Measurements from ENCODE around the gene PLXNA4. TPM values are rescaled to one million over a fixed set of nuclear protein-coding genes. Genes with fewer than 3 reads are reported as not detected.

Gene PLXNA4
- total and polyA plus RNA-seq, 11 donors = 1.8 to 22.1 (median 10.5) TPM

DNA sequence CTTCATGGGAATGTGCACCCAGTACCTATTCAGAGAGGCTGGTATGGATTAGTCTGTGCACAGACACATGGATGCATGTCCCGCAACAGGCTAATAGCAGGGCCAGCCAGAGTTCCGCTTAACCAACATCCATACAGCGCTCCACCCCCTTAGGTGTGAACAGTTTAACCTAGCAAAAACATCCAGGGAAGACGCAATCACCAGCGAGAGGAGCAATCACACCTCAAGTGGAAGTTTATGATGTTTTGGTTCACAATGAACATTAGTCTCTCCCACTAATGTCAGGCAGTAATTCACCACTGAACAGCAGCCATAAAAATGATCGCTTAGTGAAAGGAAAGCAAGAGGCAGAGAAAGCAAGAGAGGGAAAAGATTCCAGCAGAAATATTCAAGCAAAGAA is 91.1 kb downstream of the PLXNA4 start:
- WGBS, 4 donors = 94 to 96% (median 95%) methylated on average over 6 of the region's 6 CpGs
- no peaks in the 10 kb centered on the region for H3K9me3 ChIP-seq
- no peak for ATAC-seq
- intact Hi-C loops (cut with DNase I) = loop anchor here in 2 of 10 donors (10.0 kb wide), 1 partner anchor 80 kb away; no protein-coding TSS in a partner anchor
- no peak for DNase-seq
- no peaks in the 10 kb centered on the region for H3K27me3 ChIP-seq
- H3K4me3 ChIP-seq = no peak overlapping the region
- H3K27ac ChIP-seq = no peak overlapping the region
- no peaks in the 10 kb centered on the region for H3K36me3 ChIP-seq
- peaks cover 0 to 46% (median 22%) of the 10 kb centered on the region in 12 donors for H3K4me1 ChIP-seq
- TF ChIP-seq POLR2A (IDR thresholded peaks at IDR 0.05) = no peak
- no peak for TF ChIP-seq CTCF (IDR thresholded peaks at IDR 0.05)

DNA sequence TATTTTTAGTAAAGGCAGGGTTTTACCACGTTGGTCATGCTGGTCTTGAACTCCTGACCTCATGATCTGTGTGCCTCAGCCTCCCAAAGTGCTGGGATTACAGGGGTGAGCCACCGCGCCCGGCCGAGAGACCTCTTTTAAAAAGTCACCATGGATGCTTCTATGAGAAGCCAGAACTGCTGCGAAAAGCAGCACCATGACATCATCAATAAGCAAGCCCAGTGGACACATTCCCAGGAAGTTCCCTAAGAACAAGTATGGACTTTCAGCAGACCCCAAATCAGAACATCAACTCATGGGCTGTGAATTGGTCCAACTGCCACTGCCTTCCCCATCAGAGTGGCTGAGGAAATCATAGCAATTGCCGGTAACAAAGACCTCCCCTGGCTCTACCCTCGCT is 93.4 kb downstream of the PLXNA4 start:
- H3K4me3 ChIP-seq = no peak overlapping the region
- DNase-seq (no peak), ATAC-seq (no peak)
- H3K27ac ChIP-seq = no peak overlapping the region
- no peaks in the 10 kb centered on the region for H3K27me3 ChIP-seq
- WGBS, 4 donors = 91 to 94% (median 93%) methylated on average over 8 of the region's 8 CpGs
- no peaks in the 10 kb centered on the region for H3K9me3 ChIP-seq
- TF ChIP-seq POLR2A (IDR thresholded peaks at IDR 0.05) = no peak
- TF ChIP-seq CTCF (IDR thresholded peaks at IDR 0.05) = no peak
- H3K36me3 ChIP-seq = no peaks in the 10 kb centered on the region
- H3K4me1 ChIP-seq = peaks cover 0 to 35% (median 20%) of the 10 kb centered on the region in 12 donors
- intact Hi-C loops (cut with DNase I) = loop anchor here in 2 of 10 donors (10.0 kb wide), 1 partner anchor 78 kb away; no protein-coding TSS in a partner anchor

DNA sequence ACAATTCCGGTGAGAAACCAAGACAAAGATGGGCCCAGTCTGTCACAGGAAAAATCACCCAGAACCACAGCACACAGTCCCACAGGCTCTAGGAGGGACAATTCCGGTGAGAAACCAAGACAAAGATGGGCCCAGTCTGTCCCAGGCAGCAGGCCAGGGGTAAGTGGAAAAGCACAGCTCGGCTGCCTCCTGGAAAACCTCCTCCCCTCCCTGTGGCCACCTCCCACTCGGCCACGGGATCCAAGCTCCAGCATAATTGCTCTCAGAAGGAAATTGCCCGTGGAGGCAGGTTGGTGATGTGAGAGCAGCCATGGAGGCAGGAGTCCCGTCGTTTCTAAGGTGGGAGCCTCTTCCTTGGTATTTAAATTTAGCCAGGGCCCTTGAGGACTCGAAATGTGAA is 95.7 kb downstream of the PLXNA4 start:
- peak overlapping the region in 5 of 12 donors; percentile 37 to 53 (median 48) for H3K27ac ChIP-seq
- ATAC-seq (peak; percentile 83 to 93 (median 86)), DNase-seq (peak; percentile 59 to 79 (median 70))
- no peak overlapping the region for H3K4me3 ChIP-seq
- no peaks in the 10 kb centered on the region for H3K9me3 ChIP-seq
- H3K27me3 ChIP-seq = no peaks in the 10 kb centered on the region
- intact Hi-C loops (cut with DNase I) = loop anchor here in 2 of 10 donors (10.0 kb wide), 1 partner anchor 76 kb away; no protein-coding TSS in a partner anchor
- no peaks in the 10 kb centered on the region for H3K36me3 ChIP-seq
- H3K4me1 ChIP-seq = peaks cover 0 to 26% (median 12%) of the 10 kb centered on the region in 12 donors
- 18 to 38% (median 30%) methylated on average over 8 to 9 of the region's 9 CpGs for WGBS, 4 donors
- no peak for TF ChIP-seq POLR2A (IDR thresholded peaks at IDR 0.05)
- no peak for TF ChIP-seq CTCF (IDR thresholded peaks at IDR 0.05)

DNA sequence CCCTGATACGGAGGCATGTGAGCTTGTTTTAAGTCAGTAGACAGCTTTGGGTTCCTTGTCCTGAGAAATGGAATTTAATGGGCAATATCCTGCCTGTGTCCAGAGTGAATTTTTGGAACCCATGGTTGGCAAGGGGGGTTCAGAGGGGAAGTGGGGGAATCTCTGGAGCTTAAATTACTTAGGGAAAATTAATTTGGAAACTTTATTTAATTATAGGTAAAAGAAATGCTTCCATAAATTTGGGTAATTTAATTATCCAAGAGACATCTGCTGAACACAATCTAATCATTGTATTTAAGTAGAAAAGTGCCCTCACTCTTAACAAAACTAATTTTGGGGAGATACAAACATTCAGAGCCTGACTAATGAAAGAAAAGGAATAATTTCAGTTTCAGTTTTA is 99.7 kb downstream of the PLXNA4 start:
- Histone ChIP-seq H3K36me3 (no peaks in the 10 kb centered on the region), H3K27me3 (no peaks in the 10 kb centered on the region), H3K27ac (no peak overlapping the region), H3K4me3 (no peak overlapping the region), H3K4me1 (peaks cover 0 to 61% (median 38%) of the 10 kb centered on the region in 12 donors), H3K9me3 (no peaks in the 10 kb centered on the region)
- WGBS, 4 donors = 64 to 73% (median 71%) methylated on average over 1 of the region's 1 CpG
- no peak for TF ChIP-seq CTCF (IDR thresholded peaks at IDR 0.05)
- TF ChIP-seq POLR2A (IDR thresholded peaks at IDR 0.05) = no peak
- no peak for DNase-seq
- no peak for ATAC-seq
- intact Hi-C loops (cut with DNase I) = no loop called here
